ENCODE measurements around the gene CCSAP. TPM values are rescaled to one million over a fixed set of nuclear protein-coding genes. Genes with fewer than 3 reads are reported as not detected.

CCSAP gene
- total RNA-seq, 2 experiments from 2014 or later, result 7.6 to 8.2 TPM

DNA sequence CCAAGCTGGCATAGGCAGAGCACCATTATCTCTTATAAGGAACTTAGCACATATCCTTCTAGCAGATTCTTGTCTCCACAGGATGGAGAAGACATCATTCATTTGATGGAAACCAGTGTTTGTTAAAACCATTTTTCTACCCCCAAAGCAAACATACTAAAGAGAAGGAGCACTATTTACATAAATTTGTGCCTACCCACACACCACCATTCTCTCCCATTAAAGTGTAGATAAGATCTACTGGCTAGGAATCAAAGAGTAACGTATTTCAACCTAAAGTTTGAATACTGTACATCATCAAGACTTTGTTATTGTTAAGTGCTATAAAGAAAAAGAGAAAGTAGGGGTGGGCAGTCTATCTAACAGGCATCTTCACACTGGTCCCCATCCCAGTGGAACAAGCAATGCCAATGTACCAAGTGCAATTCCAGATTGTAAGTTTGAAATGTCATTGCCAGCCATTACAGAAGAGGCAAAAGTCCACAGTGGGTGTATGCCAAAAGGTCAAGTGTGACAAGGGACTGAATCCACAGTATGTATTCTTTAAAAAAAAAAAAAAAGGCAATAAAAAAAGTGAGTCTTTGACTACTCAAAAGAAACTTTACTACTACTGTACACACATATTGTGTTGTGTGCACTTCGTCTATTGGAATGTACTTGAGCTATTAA is 18.8 kb downstream of the CCSAP start:
- no peaks in the 10 kb centered on the region for H3K9me3 Mint-ChIP-seq
- peaks cover 18% of the 10 kb centered on the region for H3K36me3 Mint-ChIP-seq
- DNase-seq, result no peak
- H3K4me1 Mint-ChIP-seq, result peaks cover 6% of the 10 kb centered on the region
- H3K27me3 Mint-ChIP-seq, result no peaks in the 10 kb centered on the region
- no peak overlapping the region for H3K4me3 Mint-ChIP-seq
- H3K27ac Mint-ChIP-seq, result no peak overlapping the region

DNA sequence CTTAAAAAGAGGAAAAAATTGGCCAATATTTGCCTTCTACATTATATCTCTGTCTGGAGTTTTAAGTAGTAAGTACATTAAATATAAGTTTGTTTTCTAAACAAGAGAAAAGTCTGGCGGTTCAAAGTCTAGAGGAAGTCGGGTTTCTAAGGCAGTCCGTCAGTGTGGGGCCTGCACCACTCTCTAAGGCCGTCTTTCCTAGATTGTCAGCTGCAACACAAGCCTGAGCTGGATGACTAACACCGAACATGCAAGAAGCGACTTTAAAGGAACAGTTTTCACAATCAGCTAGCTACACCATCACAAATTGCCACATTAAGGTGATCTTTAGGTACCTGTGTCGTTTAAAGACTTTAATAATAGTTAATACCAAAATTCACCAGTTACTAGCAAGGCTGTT is 19.6 kb downstream of the CCSAP start:
- no peak overlapping the region for H3K27ac Mint-ChIP-seq
- H3K9me3 Mint-ChIP-seq, result no peaks in the 10 kb centered on the region
- H3K4me1 Mint-ChIP-seq, result peaks cover 6% of the 10 kb centered on the region
- H3K36me3 Mint-ChIP-seq, result peaks cover 20% of the 10 kb centered on the region
- no peak for DNase-seq
- H3K27me3 Mint-ChIP-seq, result no peaks in the 10 kb centered on the region
- H3K4me3 Mint-ChIP-seq, result no peak overlapping the region

DNA sequence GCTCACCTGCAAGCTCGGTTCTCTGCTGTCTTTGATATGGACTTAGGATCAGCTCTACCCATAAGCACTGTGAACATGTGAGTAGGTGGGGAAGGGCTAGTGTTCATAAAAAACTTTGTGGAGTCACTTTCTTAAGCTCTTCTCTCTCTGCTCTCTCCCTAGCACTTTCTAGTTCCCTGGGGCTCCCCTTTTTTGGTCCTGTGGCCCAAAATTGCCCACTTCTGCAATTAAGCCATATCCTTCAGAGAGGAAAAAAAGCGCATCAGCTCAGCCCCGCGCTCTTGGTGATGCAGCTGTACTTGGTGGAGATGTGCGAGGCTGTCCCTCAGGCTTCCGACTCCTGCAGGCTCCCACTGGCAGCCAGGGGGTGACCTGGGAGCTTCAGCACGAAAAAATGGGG is 23.4 kb downstream of the CCSAP start:
- H3K4me1 Mint-ChIP-seq, result no peaks in the 10 kb centered on the region

DNA sequence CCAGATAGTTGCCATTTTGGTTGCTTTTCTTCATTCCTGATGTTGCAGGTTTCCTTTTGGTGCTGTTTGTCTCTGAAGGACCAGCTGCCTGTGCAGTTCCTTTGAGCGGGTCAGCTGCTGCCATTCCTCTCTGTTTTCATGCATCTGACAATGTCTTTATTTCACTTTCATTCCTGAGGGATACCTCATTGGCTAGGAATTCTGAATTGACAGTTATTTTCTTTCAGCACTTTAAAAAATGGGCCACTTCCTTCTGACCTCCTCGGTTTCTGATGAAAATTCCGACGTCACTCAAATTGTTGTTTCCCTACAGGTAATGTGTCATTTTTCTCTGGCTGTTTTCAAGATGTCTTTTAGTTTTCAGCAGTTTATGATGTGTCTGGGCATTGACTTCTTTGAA is 24.8 kb downstream of the CCSAP start:
- no peak overlapping the region for H3K4me3 Mint-ChIP-seq
- H3K27me3 Mint-ChIP-seq, result no peaks in the 10 kb centered on the region
- H3K27ac Mint-ChIP-seq, result no peak overlapping the region
- H3K9me3 Mint-ChIP-seq, result no peaks in the 10 kb centered on the region
- H3K4me1 Mint-ChIP-seq, result no peaks in the 10 kb centered on the region
- peaks cover 15% of the 10 kb centered on the region for H3K36me3 Mint-ChIP-seq
- no peak for DNase-seq

More for the DNA sequence above, 23.4 kb downstream of the CCSAP start:
- no peaks in the 10 kb centered on the region for H3K9me3 Mint-ChIP-seq
- H3K4me3 Mint-ChIP-seq, result no peak overlapping the region
- H3K36me3 Mint-ChIP-seq, result peaks cover 17% of the 10 kb centered on the region
- no peak for DNase-seq
- no peaks in the 10 kb centered on the region for H3K27me3 Mint-ChIP-seq
- H3K27ac Mint-ChIP-seq, result no peak overlapping the region

DNA sequence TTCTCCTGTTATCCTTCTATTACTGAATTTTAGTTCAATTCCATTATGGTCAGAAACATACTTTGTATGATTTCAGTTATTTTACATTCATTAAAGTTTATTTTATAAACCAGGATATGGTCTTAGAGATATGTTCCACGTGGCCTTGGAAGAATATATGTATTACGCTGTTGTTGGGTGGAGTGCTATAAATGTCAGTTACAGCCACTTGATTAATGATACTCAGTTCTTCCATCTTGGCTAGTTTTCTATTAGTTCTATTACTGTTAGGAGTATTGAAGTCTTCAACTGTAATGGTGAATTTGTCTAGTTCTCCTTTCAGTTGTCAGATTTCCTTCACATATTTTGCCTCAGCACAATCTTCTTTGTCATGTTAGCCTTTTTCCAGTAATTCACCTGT is 26.7 kb downstream of the CCSAP start:
- Mint-ChIP-seq H3K9me3 (no peaks in the 10 kb centered on the region), H3K27ac (no peak overlapping the region), H3K27me3 (no peaks in the 10 kb centered on the region), H3K4me3 (no peak overlapping the region), H3K4me1 (no peaks in the 10 kb centered on the region), H3K36me3 (peaks cover 18% of the 10 kb centered on the region)
- DNase-seq, result no peak

DNA sequence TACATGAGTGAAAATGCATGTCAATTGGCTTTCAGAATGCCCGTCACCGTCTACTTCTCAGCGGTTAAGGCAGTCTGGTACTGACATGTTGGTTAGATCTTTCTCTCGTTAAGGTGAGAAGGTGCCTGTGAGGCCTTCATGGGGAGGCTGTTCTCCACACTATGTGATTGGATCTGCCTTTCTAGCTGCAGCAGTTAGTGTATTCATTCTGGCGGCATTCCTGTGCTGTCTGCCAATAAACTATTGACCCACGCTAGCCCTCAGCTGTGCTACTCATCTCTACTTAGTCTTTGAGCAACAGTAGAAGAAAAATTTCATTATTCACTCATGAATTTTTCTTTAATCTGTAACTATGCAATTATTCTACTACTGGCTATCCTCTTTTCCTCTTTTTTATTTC is 32.0 kb downstream of the CCSAP start:
- Mint-ChIP-seq H3K27ac (no peak overlapping the region), H3K36me3 (peaks cover 4% of the 10 kb centered on the region), H3K4me3 (no peak overlapping the region), H3K9me3 (no peaks in the 10 kb centered on the region), H3K4me1 (peaks cover 3% of the 10 kb centered on the region), H3K27me3 (no peaks in the 10 kb centered on the region)
- no peak for DNase-seq

DNA sequence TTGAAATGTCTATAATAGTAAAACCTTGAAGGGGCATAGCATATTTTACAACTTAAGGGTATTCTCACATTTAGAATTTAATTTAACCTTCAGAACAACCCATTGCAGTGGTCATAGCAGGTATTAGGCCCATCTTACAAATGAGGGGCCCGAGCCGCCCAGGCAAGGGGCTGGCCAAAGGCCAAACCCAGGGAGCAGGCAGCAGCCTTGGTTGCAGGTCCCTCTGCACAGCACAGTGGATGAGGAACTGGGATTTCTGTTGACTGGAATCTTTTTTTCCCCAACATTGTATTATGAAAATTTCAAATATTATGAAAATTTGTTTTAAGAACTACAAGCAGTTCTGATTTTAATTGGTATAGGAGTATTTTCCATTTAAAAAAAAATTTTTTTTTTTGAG is 33.2 kb downstream of the CCSAP start:
- H3K27me3 Mint-ChIP-seq, result no peaks in the 10 kb centered on the region

DNA sequence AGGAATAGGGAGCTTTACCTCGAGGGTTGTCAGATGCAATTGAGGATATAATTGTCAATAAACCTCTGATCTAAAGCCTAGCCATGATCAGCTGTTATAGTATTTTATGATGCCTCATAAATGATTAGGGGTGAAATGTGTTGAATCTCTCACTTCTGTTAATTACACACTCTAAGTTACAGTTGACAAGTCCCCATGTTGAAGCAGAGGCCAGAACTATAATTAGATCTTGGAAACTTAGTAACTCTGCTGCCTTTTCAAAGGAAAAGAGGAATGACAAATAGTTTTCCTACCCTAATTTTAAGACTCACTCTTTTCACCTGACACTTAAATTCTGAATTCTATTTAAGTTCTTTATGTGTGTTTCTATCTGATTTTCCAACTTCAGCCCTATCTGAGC is 33.8 kb downstream of the CCSAP start:
- DNase-seq, result no peak
- Mint-ChIP-seq H3K36me3 (peaks cover 6% of the 10 kb centered on the region), H3K27me3 (no peaks in the 10 kb centered on the region), H3K27ac (no peak overlapping the region), H3K9me3 (no peaks in the 10 kb centered on the region), H3K4me1 (peaks cover 10% of the 10 kb centered on the region), H3K4me3 (no peak overlapping the region)

More for the DNA sequence above, 33.2 kb downstream of the CCSAP start:
- Mint-ChIP-seq H3K36me3 (peaks cover 4% of the 10 kb centered on the region), H3K4me1 (peaks cover 10% of the 10 kb centered on the region), H3K9me3 (no peaks in the 10 kb centered on the region), H3K4me3 (no peak overlapping the region), H3K27ac (no peak overlapping the region)
- DNase-seq, result no peak

DNA sequence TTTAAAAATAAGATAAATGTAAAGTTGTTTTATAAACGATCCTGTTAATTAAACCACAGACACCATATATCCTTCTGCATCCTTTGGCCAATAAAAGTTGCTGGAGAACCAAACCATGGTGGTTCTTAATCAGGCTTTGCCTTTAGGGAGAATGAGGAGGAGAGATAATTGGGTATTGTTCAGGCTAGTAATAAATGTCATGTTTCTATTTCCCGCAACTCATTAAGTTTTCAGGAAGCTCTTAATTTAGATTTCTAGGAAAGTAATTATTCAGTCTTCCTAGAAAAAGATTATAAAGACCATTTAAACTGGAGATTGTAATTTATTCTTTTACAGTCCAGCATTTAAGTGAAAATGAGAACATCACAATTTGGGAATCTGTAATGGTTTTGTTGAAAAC is 37.5 kb downstream of the CCSAP start:
- Mint-ChIP-seq H3K4me3 (no peak overlapping the region), H3K27me3 (no peaks in the 10 kb centered on the region), H3K9me3 (no peaks in the 10 kb centered on the region), H3K4me1 (peaks cover 10% of the 10 kb centered on the region), H3K36me3 (peaks cover 12% of the 10 kb centered on the region), H3K27ac (no peak overlapping the region)
- DNase-seq, result no peak

DNA sequence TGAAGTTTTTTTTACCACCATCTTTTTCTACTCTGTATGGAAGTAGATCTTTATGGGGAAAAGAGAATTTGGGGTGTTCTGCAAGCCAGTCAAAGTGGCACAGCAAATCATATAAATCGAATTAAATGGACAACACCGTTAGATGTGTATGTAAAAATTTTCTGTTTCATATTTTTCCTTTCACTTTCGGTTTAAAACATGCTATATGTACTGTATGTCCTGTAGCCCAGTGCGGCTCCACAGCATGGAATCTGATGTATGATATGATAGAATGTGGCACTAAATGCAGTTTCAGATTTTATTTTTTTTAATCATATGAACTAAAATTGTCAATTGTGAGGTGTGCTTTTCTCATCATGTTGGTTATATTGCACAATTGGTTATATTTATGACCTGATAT is 39.0 kb downstream of the CCSAP start:
- Mint-ChIP-seq H3K27ac (no peak overlapping the region), H3K4me1 (peaks cover 10% of the 10 kb centered on the region), H3K27me3 (no peaks in the 10 kb centered on the region), H3K36me3 (peaks cover 18% of the 10 kb centered on the region), H3K4me3 (no peak overlapping the region), H3K9me3 (no peaks in the 10 kb centered on the region)
- no peak for DNase-seq

DNA sequence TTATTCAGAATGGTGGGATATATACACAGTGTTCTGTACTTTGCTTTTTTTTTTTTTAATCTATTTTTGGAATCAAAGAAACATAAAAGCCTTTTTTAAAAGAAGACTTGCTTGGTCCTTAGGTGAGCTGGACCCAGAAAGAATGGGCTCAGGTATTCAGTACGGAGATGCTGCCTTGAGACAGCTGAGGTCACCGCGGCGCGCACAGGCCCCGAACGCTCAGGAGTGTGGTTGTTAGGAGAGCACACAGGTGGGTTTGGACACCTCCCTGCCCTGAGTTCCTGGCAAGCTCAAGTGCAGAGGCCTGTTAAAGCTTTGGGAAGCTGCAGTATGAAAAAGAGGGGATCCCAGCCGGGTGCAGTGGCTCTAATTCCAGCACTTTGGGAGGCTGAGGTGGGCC is 40.1 kb downstream of the CCSAP start:
- H3K4me1 Mint-ChIP-seq, result peaks cover 10% of the 10 kb centered on the region
- no peaks in the 10 kb centered on the region for H3K27me3 Mint-ChIP-seq
- H3K4me3 Mint-ChIP-seq, result no peak overlapping the region
- H3K36me3 Mint-ChIP-seq, result peaks cover 18% of the 10 kb centered on the region
- no peak for DNase-seq
- H3K9me3 Mint-ChIP-seq, result no peaks in the 10 kb centered on the region
- no peak overlapping the region for H3K27ac Mint-ChIP-seq

DNA sequence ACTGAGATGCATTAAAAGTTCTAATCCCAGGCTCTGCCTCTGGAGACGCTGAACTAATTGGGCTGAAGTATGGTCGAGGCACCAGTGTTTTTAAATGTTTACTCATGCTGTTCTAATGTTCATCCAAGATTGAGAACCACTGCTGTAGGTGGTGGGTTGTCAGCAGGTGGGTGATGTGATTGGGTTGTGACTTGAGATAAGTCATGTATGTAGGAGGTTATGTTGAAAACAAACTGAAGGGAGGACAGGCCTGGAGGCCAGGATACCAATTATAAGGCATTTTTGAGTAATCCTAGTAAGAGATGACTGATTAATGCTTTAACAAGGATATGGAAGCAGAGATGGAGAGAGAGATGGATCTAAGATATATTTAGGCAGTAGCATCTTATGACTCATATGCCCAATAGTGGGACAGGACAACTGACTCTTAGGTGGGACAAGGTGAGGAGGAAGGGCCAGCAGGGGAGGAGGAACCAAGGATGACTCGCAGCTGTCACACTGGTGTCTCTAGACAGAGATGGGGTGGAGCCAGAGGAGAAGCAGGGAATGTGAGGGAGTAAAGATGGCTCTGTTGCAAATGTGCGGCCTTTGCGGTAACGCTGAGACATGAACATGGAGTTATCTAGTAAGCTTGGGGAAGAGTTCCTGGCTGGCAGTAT is 42.6 kb downstream of the CCSAP start:
- H3K27me3 Mint-ChIP-seq, result no peaks in the 10 kb centered on the region
- H3K27ac Mint-ChIP-seq, result no peak overlapping the region
- peaks cover 1% of the 10 kb centered on the region for H3K4me1 Mint-ChIP-seq
- H3K9me3 Mint-ChIP-seq, result no peaks in the 10 kb centered on the region
- no peak overlapping the region for H3K4me3 Mint-ChIP-seq
- peaks cover 17% of the 10 kb centered on the region for H3K36me3 Mint-ChIP-seq
- DNase-seq, result no peak

DNA sequence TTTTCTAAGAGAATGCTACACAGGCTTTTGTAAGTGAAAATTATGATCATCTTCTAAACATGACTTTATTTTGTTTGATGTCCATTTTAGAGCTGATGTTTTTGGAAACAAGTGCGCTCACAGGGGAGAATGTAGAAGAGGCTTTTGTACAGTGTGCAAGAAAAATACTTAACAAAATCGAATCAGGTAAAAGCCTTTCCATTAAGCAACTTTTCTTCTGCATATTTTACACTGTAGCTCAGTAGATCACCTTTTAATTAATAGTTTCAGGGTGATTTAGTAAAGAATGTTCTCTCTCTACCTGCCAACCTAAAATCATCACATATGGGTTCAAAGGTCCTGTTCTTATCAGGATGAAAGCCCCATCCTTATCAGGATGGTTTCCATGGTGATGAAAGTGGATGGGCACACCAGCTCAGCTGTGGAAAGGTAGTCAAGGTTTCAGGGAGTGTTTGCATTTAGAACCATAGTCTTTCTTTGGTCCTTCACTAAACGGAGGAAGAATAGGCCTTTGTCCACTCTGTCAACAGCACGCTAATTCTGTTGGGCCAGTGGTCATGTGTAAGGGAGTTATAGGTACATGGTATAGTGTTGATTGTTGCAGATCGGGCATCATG is 43.9 kb downstream of the CCSAP start:
- no peak overlapping the region for H3K4me3 Mint-ChIP-seq
- H3K27me3 Mint-ChIP-seq, result no peaks in the 10 kb centered on the region
- no peaks in the 10 kb centered on the region for H3K9me3 Mint-ChIP-seq
- no peak overlapping the region for H3K27ac Mint-ChIP-seq
- no peaks in the 10 kb centered on the region for H3K4me1 Mint-ChIP-seq
- peaks cover 15% of the 10 kb centered on the region for H3K36me3 Mint-ChIP-seq
- DNase-seq, result no peak

DNA sequence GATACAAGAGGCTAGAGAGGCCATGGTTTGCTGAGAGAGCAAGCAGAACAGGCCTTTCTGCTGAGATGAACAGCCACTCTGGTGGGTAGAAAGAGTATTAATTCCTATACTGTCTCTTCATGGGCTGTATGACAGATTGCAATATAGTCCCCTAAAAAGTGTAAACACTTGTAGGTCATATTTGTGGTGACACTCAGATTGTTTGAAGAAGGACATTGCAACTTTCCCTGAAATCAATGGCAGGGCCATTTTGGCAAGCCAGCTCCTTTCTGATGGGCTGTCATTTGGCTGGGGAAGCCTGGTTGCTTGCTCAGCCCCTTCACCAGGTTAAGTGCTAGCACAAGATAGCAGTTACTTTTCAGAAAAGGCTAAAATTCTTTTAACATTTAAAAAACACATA is 44.4 kb downstream of the CCSAP start:
- Mint-ChIP-seq H3K27me3 (no peaks in the 10 kb centered on the region), H3K27ac (no peak overlapping the region), H3K36me3 (peaks cover 15% of the 10 kb centered on the region), H3K4me3 (no peak overlapping the region), H3K9me3 (no peaks in the 10 kb centered on the region), H3K4me1 (no peaks in the 10 kb centered on the region)
- DNase-seq, result no peak

DNA sequence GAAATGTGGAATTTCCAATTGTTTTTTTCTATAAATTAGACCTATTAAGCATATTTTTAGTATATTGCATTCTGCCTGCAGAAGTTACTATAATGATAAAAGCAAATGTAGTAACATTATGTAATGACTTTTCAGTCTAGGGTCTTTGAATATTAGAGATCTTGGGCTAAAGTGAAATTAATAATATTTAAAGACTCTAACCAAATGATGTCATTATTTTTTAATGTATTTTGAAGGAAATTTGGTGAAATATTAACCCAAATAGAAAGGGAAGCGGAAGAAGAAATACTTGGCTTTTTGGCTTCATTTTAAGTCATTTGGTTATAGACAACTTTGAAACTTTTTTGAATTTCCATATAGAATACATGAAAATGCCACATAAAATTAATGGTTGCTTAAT is 45.1 kb downstream of the CCSAP start:
- H3K36me3 Mint-ChIP-seq, result peaks cover 14% of the 10 kb centered on the region
- DNase-seq, result no peak
- H3K9me3 Mint-ChIP-seq, result no peaks in the 10 kb centered on the region
- H3K27me3 Mint-ChIP-seq, result no peaks in the 10 kb centered on the region
- no peak overlapping the region for H3K4me3 Mint-ChIP-seq
- no peaks in the 10 kb centered on the region for H3K4me1 Mint-ChIP-seq
- H3K27ac Mint-ChIP-seq, result no peak overlapping the region

DNA sequence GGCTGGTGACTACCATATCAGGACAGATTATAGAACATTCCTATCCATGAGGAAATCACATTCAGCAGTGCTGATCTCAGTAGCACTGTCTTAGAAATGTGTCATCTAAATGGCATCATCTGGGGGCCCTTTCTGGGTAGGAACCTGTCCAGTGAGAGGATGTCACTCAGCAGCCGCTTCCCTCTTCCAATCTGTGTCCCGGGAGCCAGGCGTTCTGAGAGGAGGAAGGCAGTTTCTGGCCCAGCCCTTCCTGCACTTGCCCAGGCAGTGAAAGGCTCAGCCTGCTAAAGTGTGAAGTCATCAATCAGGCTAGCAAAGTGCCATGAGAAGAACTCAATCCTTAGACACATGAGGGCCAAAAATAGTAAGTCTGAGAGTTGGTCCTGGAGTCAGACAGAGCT is 46.3 kb downstream of the CCSAP start:
- Mint-ChIP-seq H3K9me3 (no peaks in the 10 kb centered on the region), H3K27ac (no peak overlapping the region), H3K4me3 (no peak overlapping the region), H3K4me1 (no peaks in the 10 kb centered on the region), H3K27me3 (no peaks in the 10 kb centered on the region), H3K36me3 (peaks cover 14% of the 10 kb centered on the region)
- no peak for DNase-seq

All from activated naive CD8-positive, alpha-beta T cell treated with anti-CD3 and anti-CD28 coated beads for 36 hours (primary cell).